ENCODE results near the gene CRACR2A. TPM values are rescaled to one million over a fixed set of nuclear protein-coding genes. Genes with fewer than 3 reads are reported as not detected.

CRACR2A gene
- total and polyA plus RNA-seq, 10 of the 15 experiments (the other 5 are each of a cell fraction or from before 2014, with no cell fraction given): 2.1 to 18.0 (median 13.2) TPM

GRCh38 chr12:3741882-3742672, 10.8 kb downstream of the CRACR2A start (continued):
- TF ChIP-seq BRCA1 (IDR thresholded peaks at IDR 0.05; ENCODE audit: low read depth, low read length): no peak
- no peak for TF ChIP-seq NR2C2 (IDR thresholded peaks at IDR 0.05; ENCODE audit: borderline replicate concordance, control insufficient read depth, insufficient read length, low read depth)
- TF ChIP-seq KAT2A (conservative IDR thresholded peaks at IDR 0.05; ENCODE audit: control insufficient read depth, low read depth, low read length): no peak
- TF ChIP-seq NKRF (conservative IDR thresholded peaks at IDR 0.05): no peak

GRCh38 chr12:3740480-3741231, 12.3 kb downstream of the CRACR2A start:
- no peak for DNase-seq (ENCODE audit: low read depth, low spot score)
- Histone ChIP-seq H3K4me3 (no peak overlapping the region), H3K9me3 (replicated peaks; ENCODE audit: control insufficient read depth, insufficient read depth, low read length) (no peaks in the 10 kb centered on the region), H3K4me1 (ENCODE audit: control insufficient read depth, insufficient read depth, low read length) (no peaks in the 10 kb centered on the region), H3K27me3 (replicated peaks in 1 of 2; ENCODE audit: control insufficient read depth in 2 of 2, insufficient read depth in 2 of 2, low read length in 1 of 2) (no peaks in the 10 kb centered on the region), H4K20me1 (ENCODE audit: control insufficient read depth, insufficient read depth) (no peaks in the 10 kb centered on the region), H3K27ac (ENCODE audit: control insufficient read depth, insufficient read depth) (no peak overlapping the region), H3K79me2 (ENCODE audit: control insufficient read depth, insufficient read depth, low read length) (no peaks in the 10 kb centered on the region; the same call in 1 of the 2 replicates), H2AFZ (ENCODE audit: control insufficient read depth, low read depth, low read length) (no peak overlapping the region), H3K4me2 (ENCODE audit: control insufficient read depth, insufficient read depth) (no peak overlapping the region), H3K9ac (ENCODE audit: control insufficient read depth, insufficient read depth, low read length) (no peak overlapping the region), H3K36me3 (ENCODE audit: control insufficient read depth in 2 of 2, insufficient read depth in 2 of 2, low read length in 1 of 2) (peaks cover 0 to 2% of the 10 kb centered on the region in 2 experiments; a peak in 2 of 4 replicates)
- no peak for FAIRE-seq
- ChIA-PET RAD21 (ENCODE audit: unreplicated experiment) (no interaction called here), CTCF (interaction anchor here (1.1 to 1.2 kb wide), 2 partner anchors 12 to 37 kb away, joined by 3 to 5 read pairs; no protein-coding TSS in a partner anchor), SMC1A (ENCODE audit: uncharacterized antibody, unreplicated experiment) (interaction anchor here (1.2 to 2.0 kb wide), 3 partner anchors 10 to 12 kb away, joined by 3 to 7 read pairs (median 3); no protein-coding TSS in a partner anchor), POLR2A (interaction anchor here (0.6 kb wide), 2 partner anchors 131 to 361 kb away, joined by 3 read pairs; no protein-coding TSS in a partner anchor)
- in situ Hi-C loops (cut with MboI) (no loop called here), intact Hi-C loops (cut with micrococcal nuclease; ENCODE audit: unreplicated experiment) (no loop called here)
- ATAC-seq: no peak
- WGBS (ENCODE audit: insufficient coverage, insufficient replicate concordance, low lambda C conversion rate, missing lambda C conversion rate): 91% methylated on average over 2 of the region's 2 CpGs
- no TSS peak for BruUV-seq (replicated peaks)
- TF ChIP-seq YY1 (IDR thresholded peaks at IDR 0.05; ENCODE audit: low read depth, low read length): no peak

Measured in GM12878 (cell line).